CD8-positive, alpha-beta memory T cell (primary cell): Measurements from ENCODE around the gene FLACC1. TPM values are rescaled to one million over a fixed set of nuclear protein-coding genes. Genes with fewer than 3 reads are reported as not detected.
A peak's percentile ranks its signal among the peaks of the same experiment; 100 is the strongest.
"Not testable (repeated sequence)": the region's sequence is repeated elsewhere in the genome, so short reads cannot be mapped to it uniquely, and the experiment has no call there.

Experiments
- CTCF ChIA-PET: fragments of 350-600 bp; sonication (Branson Sonifier 250); formaldehyde crosslinking; loops from one replicate; lab custom pipeline; 2021; ENCODE audit warnings: antibody characterized with exemption; lab: Charles Lee
- POLR2A ChIA-PET: fragments of 350-600 bp; sonication (Branson Sonifier 250); formaldehyde crosslinking; loops from one replicate; lab custom pipeline; 2021; ENCODE audit warnings: antibody characterized with exemption; lab: Charles Lee
- DNase-seq, 5 donors: peaks; one replicate each; pipeline versions ENCODE4 v3.0.0 to v3.0.0-alpha.2; 2020 to 2022; ENCODE audit warnings: mixed read lengths in 1 of 5
- H3K27ac ChIP-seq: one replicate; pipeline ENCODE4 v1.7.0; 2013; ENCODE audit warnings: low read depth, mild to moderate bottlenecking, low read length, moderate library complexity
- H3K27me3 ChIP-seq: 2 replicates; pipeline ENCODE4 v1.7.0; 2013; ENCODE audit warnings: low read length, mild to moderate bottlenecking; ENCODE audit not compliant: insufficient read depth, poor library complexity, severe bottlenecking
- H3K36me3 ChIP-seq: 2 replicates; pipeline ENCODE4 v1.7.0; 2013; ENCODE audit warnings: mild to moderate bottlenecking, low read length, moderate library complexity; ENCODE audit not compliant: insufficient read depth
- H3K4me1 ChIP-seq: 2 replicates; pipeline ENCODE4 v1.7.0; 2013; ENCODE audit warnings: mild to moderate bottlenecking, low read length, moderate library complexity; ENCODE audit not compliant: insufficient read depth
- H3K4me3 ChIP-seq: 2 replicates; pipeline ENCODE4 v1.7.0; 2013; ENCODE audit warnings: mild to moderate bottlenecking, low read length
- H3K9me3 ChIP-seq: 2 replicates; pipeline ENCODE4 v1.7.0; 2013; ENCODE audit warnings: mild to moderate bottlenecking, low read length
- H3K27ac Mint-ChIP-seq, 8 donors: one replicate each; pipeline ENCODE4 v1.8.0; 2020 to 2021; ENCODE audit warnings: mixed read lengths in 8 of 8, mild to moderate bottlenecking in 6 of 8, inconsistent platforms in 3 of 8, moderate library complexity in 3 of 8
- H3K27me3 Mint-ChIP-seq, 2 donors: one replicate each; pipeline ENCODE4 v1.8.0; 2020 to 2021; ENCODE audit warnings: mixed read lengths in 2 of 2, mild to moderate bottlenecking in 1 of 2, moderate library complexity in 1 of 2
- H3K36me3 Mint-ChIP-seq, 3 donors: one replicate each; pipeline ENCODE4 v1.8.0; 2020 to 2021; ENCODE audit warnings: mixed read lengths in 3 of 3, inconsistent platforms in 1 of 3, mild to moderate bottlenecking in 1 of 3
- H3K4me1 Mint-ChIP-seq, 3 donors: one replicate each; pipeline ENCODE4 v1.8.0; 2020 to 2021; ENCODE audit warnings: mixed read lengths in 3 of 3, inconsistent platforms in 1 of 3, mild to moderate bottlenecking in 1 of 3
- H3K4me3 Mint-ChIP-seq, 7 donors: one replicate each; pipeline ENCODE4 v1.8.0; 2020 to 2021; ENCODE audit warnings: mixed read lengths in 7 of 7, mild to moderate bottlenecking in 6 of 7, moderate library complexity in 4 of 7, inconsistent platforms in 2 of 7
- H3K9me3 Mint-ChIP-seq, 5 donors: one replicate each; pipeline ENCODE4 v1.8.0; 2020 to 2022; ENCODE audit warnings: mixed read lengths in 5 of 5, mild to moderate bottlenecking in 3 of 5, moderate library complexity in 2 of 5, inconsistent platforms in 1 of 5
- polyA plus RNA-seq: library from polyadenylated mRNA; unstranded; fragments of 300-500 nt; fragmentation: Illumina TruSeq; gene quantifications from one replicate; pipeline ENCODE4 v1.2.3, GENCODE V29; 2021
- total RNA-seq, 2 experiments: library from RNA; stranded (reverse); gene quantifications; one replicate each; pipeline ENCODE4 v1.2.3, GENCODE V29; 2021

The FLACC1 gene
- total and polyA plus RNA-seq, 3 experiments from 2014 or later, result 0.97 to 2.5 (median 1.8) TPM

- H3K36me3 Mint-ChIP-seq, result peaks cover 34 to 77% (median 55%) of the 10 kb centered on the region in 3 donors
- peaks cover 44 to 74% (median 60%) of the 10 kb centered on the region in 5 donors for H3K9me3 Mint-ChIP-seq
- Histone ChIP-seq H3K4me3 (no peak overlapping the region), H3K4me1 (no peaks in the 10 kb centered on the region), H3K9me3 (peaks cover 7% of the 10 kb centered on the region), H3K36me3 (no peaks in the 10 kb centered on the region), H3K27ac (no peak overlapping the region), H3K27me3 (no peaks in the 10 kb centered on the region)
- H3K27ac Mint-ChIP-seq, result no peak overlapping the region
- H3K4me1 Mint-ChIP-seq, result no peaks in the 10 kb centered on the region
- ChIA-PET POLR2A (no interaction called here), CTCF (no interaction called here)
- H3K27me3 Mint-ChIP-seq, result no peaks in the 10 kb centered on the region
- H3K4me3 Mint-ChIP-seq, result no peak overlapping the region
- no peak for DNase-seq
Observed at GRCh38 chr2:201320701-201321100, 36.4 kb downstream of the FLACC1 start.

- POLR2A ChIA-PET, result no interaction called here
- CTCF ChIA-PET, result no interaction called here
- Histone ChIP-seq H3K27ac (no peak overlapping the region), H3K36me3 (no peaks in the 10 kb centered on the region), H3K27me3 (no peaks in the 10 kb centered on the region), H3K9me3 (peaks cover 7% of the 10 kb centered on the region), H3K4me1 (no peaks in the 10 kb centered on the region), H3K4me3 (no peak overlapping the region)
- Mint-ChIP-seq H3K4me1 (no peaks in the 10 kb centered on the region), H3K27ac (no peak overlapping the region), H3K9me3 (peaks cover 44 to 73% (median 60%) of the 10 kb centered on the region in 5 donors), H3K27me3 (no peaks in the 10 kb centered on the region), H3K36me3 (peaks cover 30 to 77% (median 57%) of the 10 kb centered on the region in 3 donors), H3K4me3 (no peak overlapping the region)
- DNase-seq, result no peak
Observed at GRCh38 chr2:201320257-201320656, 36.9 kb downstream of the FLACC1 start.

- Mint-ChIP-seq H3K4me1 (no peaks in the 10 kb centered on the region), H3K27ac (no peak overlapping the region), H3K4me3 (no peak overlapping the region), H3K9me3 (peaks cover 48 to 73% (median 61%) of the 10 kb centered on the region in 5 donors), H3K36me3 (peaks cover 31 to 78% (median 60%) of the 10 kb centered on the region in 3 donors), H3K27me3 (no peaks in the 10 kb centered on the region)
- CTCF ChIA-PET, result no interaction called here
- Histone ChIP-seq H3K9me3 (peaks cover 7% of the 10 kb centered on the region), H3K36me3 (no peaks in the 10 kb centered on the region), H3K27me3 (no peaks in the 10 kb centered on the region), H3K4me1 (no peaks in the 10 kb centered on the region), H3K27ac (no peak overlapping the region), H3K4me3 (no peak overlapping the region)
- POLR2A ChIA-PET, result no interaction called here
- no peak for DNase-seq
Observed at GRCh38 chr2:201319511-201319910, 37.6 kb downstream of the FLACC1 start.

- Mint-ChIP-seq H3K27ac (no peak overlapping the region), H3K4me1 (no peaks in the 10 kb centered on the region), H3K9me3 (peaks cover 27 to 65% (median 56%) of the 10 kb centered on the region in 5 donors), H3K4me3 (no peak overlapping the region), H3K27me3 (no peaks in the 10 kb centered on the region), H3K36me3 (peaks cover 42 to 93% (median 67%) of the 10 kb centered on the region in 3 donors)
- no peaks in the 10 kb centered on the region for H3K9me3 ChIP-seq
- no peak overlapping the region for H3K4me3 ChIP-seq
- H3K27me3 ChIP-seq, result no peaks in the 10 kb centered on the region
- no peak for DNase-seq
- no peak overlapping the region for H3K27ac ChIP-seq
- H3K4me1 ChIP-seq, result no peaks in the 10 kb centered on the region
- ChIA-PET CTCF (no interaction called here), POLR2A (no interaction called here)
- no peaks in the 10 kb centered on the region for H3K36me3 ChIP-seq
Observed at GRCh38 chr2:201313362-201313761, 43.8 kb downstream of the FLACC1 start.

- no peak for DNase-seq
- Mint-ChIP-seq H3K4me3 (no peak overlapping the region), H3K27me3 (no peaks in the 10 kb centered on the region), H3K27ac (no peak overlapping the region), H3K4me1 (no peaks in the 10 kb centered on the region), H3K9me3 (peaks cover 7 to 48% (median 29%) of the 10 kb centered on the region in 5 donors), H3K36me3 (peaks cover 37 to 75% (median 75%) of the 10 kb centered on the region in 3 donors)
- H3K36me3 ChIP-seq, result no peaks in the 10 kb centered on the region
- H3K9me3 ChIP-seq, result no peaks in the 10 kb centered on the region
- ChIA-PET POLR2A (no interaction called here), CTCF (interaction anchor here (2.1 kb wide), 1 partner anchor 76 kb away, joined by 5 read pairs; no protein-coding TSS in a partner anchor)
- no peak overlapping the region for H3K27ac ChIP-seq
- H3K27me3 ChIP-seq, result no peaks in the 10 kb centered on the region
- no peak overlapping the region for H3K4me3 ChIP-seq
- no peaks in the 10 kb centered on the region for H3K4me1 ChIP-seq
Observed at GRCh38 chr2:201308914-201309313, 48.2 kb downstream of the FLACC1 start.

- Histone ChIP-seq H3K9me3 (no peaks in the 10 kb centered on the region), H3K27me3 (no peaks in the 10 kb centered on the region), H3K36me3 (no peaks in the 10 kb centered on the region), H3K4me1 (no peaks in the 10 kb centered on the region), H3K4me3 (no peak overlapping the region), H3K27ac (no peak overlapping the region)
- no peak overlapping the region for H3K4me3 Mint-ChIP-seq
- H3K27me3 Mint-ChIP-seq, result no peaks in the 10 kb centered on the region
- no peak for DNase-seq
- ChIA-PET CTCF (interaction anchor here (2.1 kb wide), 1 partner anchor 75 kb away, joined by 5 read pairs; no protein-coding TSS in a partner anchor), POLR2A (interaction anchor here (0.5 kb wide), 1 partner anchor 36 kb away, joined by 4 read pairs; no protein-coding TSS in a partner anchor)
- peaks cover 15 to 51% (median 25%) of the 10 kb centered on the region in 5 donors for H3K9me3 Mint-ChIP-seq
- peak overlapping the region in 1 of 8 donors; percentile 36 for H3K27ac Mint-ChIP-seq
- H3K4me1 Mint-ChIP-seq, result no peaks in the 10 kb centered on the region
- H3K36me3 Mint-ChIP-seq, result peaks cover 32 to 73% (median 67%) of the 10 kb centered on the region in 3 donors
Observed at GRCh38 chr2:201307876-201308275, 49.3 kb downstream of the FLACC1 start.

- CTCF ChIA-PET, result interaction anchor here (1.2 kb wide), 1 partner anchor 13 kb away, joined by 3 read pairs; no protein-coding TSS in a partner anchor
- POLR2A ChIA-PET, result not testable (repeated sequence)
- H3K9me3 Mint-ChIP-seq, result peaks cover 26 to 72% (median 54%) of the 10 kb centered on the region in 5 donors
Observed at GRCh38 chr2:201299929-201300328, 57.2 kb downstream of the FLACC1 start.

GRCh38 chr2:201298462-201299052 is 58.6 kb downstream of the FLACC1 start:
- Histone ChIP-seq H3K36me3 (no peaks in the 10 kb centered on the region), H3K27me3 (no peaks in the 10 kb centered on the region), H3K9me3 (no peaks in the 10 kb centered on the region), H3K4me1 (no peaks in the 10 kb centered on the region), H3K27ac (no peak overlapping the region), H3K4me3 (no peak overlapping the region)
- CTCF ChIA-PET, result interaction anchor here (0.9 to 1.5 kb wide), 3 partner anchors 46 to 66 kb away, joined by 3 to 5 read pairs (median 3); partner anchors contain the start of gene FLACC1
- no peak for DNase-seq
- H3K27ac Mint-ChIP-seq, result peak overlapping the region in 6 of 8 donors; percentile 3 to 75 (median 47)
- H3K4me3 Mint-ChIP-seq, result no peak overlapping the region
- peaks cover 20 to 70% (median 58%) of the 10 kb centered on the region in 5 donors for H3K9me3 Mint-ChIP-seq
- POLR2A ChIA-PET, result no interaction called here
- no peaks in the 10 kb centered on the region for H3K27me3 Mint-ChIP-seq
- peaks cover 25 to 70% (median 41%) of the 10 kb centered on the region in 3 donors for H3K36me3 Mint-ChIP-seq
- H3K4me1 Mint-ChIP-seq, result peaks cover 8 to 17% (median 9%) of the 10 kb centered on the region in 3 donors

More at GRCh38 chr2:201299929-201300328, 57.2 kb downstream of the FLACC1 start:
- H3K4me3 Mint-ChIP-seq, H3K4me3 ChIP-seq, H3K27me3 Mint-ChIP-seq, H3K36me3 ChIP-seq, H3K4me1 ChIP-seq, DNase-seq, H3K27me3 ChIP-seq, H3K27ac ChIP-seq, H3K9me3 ChIP-seq: not testable (repeated sequence)
- peaks cover 27 to 71% (median 47%) of the 10 kb centered on the region in 3 donors for H3K36me3 Mint-ChIP-seq
- peaks cover 8 to 17% (median 9%) of the 10 kb centered on the region in 3 donors for H3K4me1 Mint-ChIP-seq
- peak overlapping the region in 1 of 8 donors; percentile 21 for H3K27ac Mint-ChIP-seq
